Inflammatory macrophage (primary cell): Measurements from ENCODE around the gene TLE5.
A peak's percentile ranks its signal among the peaks of the same experiment; 100 is the strongest.
"Not testable (repeated sequence)": the region's sequence is repeated elsewhere in the genome, so short reads cannot be mapped to it uniquely, and the experiment has no call there.

Experiments used
- DNase-seq, 2 donors: peaks; one replicate each; pipeline ENCODE4 v3.0.0-alpha.2; 2020 to 2022

The TLE5 gene

GRCh38 chr19:3096267-3096901 is 34.1 kb upstream of the TLE5 start:
- no peak for DNase-seq

GRCh38 chr19:3095441-3096191 is 33.3 kb upstream of the TLE5 start:
- DNase-seq: peak in 1 of 2 donors; percentile 20

- peak; percentile 5 to 35 for DNase-seq
Measured at GRCh38 chr19:3094601-3095440, 32.5 kb upstream of the TLE5 start.

- DNase-seq: not testable (repeated sequence)
Measured at GRCh38 chr19:3089299-3089855, 27.1 kb upstream of the TLE5 start.

- DNase-seq: no peak
Measured at GRCh38 chr19:3087769-3088168, 25.5 kb upstream of the TLE5 start.

GRCh38 chr19:3084943-3085342 is 22.6 kb upstream of the TLE5 start:
- DNase-seq: no peak

- DNase-seq: no peak
Measured at GRCh38 chr19:3083964-3084363, 21.7 kb upstream of the TLE5 start.

- DNase-seq: no peak
Measured at GRCh38 chr19:3082331-3082730, 20.0 kb upstream of the TLE5 start.

GRCh38 chr19:3080286-3080685 is 18.0 kb upstream of the TLE5 start:
- DNase-seq: peak; percentile 60 to 89

GRCh38 chr19:3079578-3079977 is 17.3 kb upstream of the TLE5 start:
- no peak for DNase-seq

- DNase-seq: peak; percentile 39 to 54
Measured at GRCh38 chr19:3075605-3076431, 13.5 kb upstream of the TLE5 start.

- DNase-seq: no peak
Measured at GRCh38 chr19:3073931-3074595, 11.8 kb upstream of the TLE5 start.

GRCh38 chr19:3073159-3073563 is 10.9 kb upstream of the TLE5 start:
- DNase-seq: no peak

GRCh38 chr19:3071768-3072167 is 9.5 kb upstream of the TLE5 start:
- no peak for DNase-seq

GRCh38 chr19:3068071-3068470 is 5.8 kb upstream of the TLE5 start:
- peak in 1 of 2 donors; percentile 14 for DNase-seq

- DNase-seq: no peak
Measured at GRCh38 chr19:3067563-3067962, 5.3 kb upstream of the TLE5 start.

- DNase-seq: no peak
Measured at GRCh38 chr19:3066482-3067049, 4.3 kb upstream of the TLE5 start.

- DNase-seq: no peak
Measured at GRCh38 chr19:3065675-3066357, 3.5 kb upstream of the TLE5 start.

- no peak for DNase-seq
Measured at GRCh38 chr19:3064011-3064330, 1.7 kb upstream of the TLE5 start.
